ENCODE data around the gene INTS4. TPM values are rescaled to one million over a fixed set of nuclear protein-coding genes. Genes with fewer than 3 reads are reported as not detected.
A peak's percentile ranks its signal among the peaks of the same experiment; 100 is the strongest.
"Not testable (repeated sequence)": the region's sequence is repeated elsewhere in the genome, so short reads cannot be mapped to it uniquely, and the experiment has no call there.

INTS4 gene
- total RNA-seq: 21.8 and 26.4 TPM in 2 replicates

DNA sequence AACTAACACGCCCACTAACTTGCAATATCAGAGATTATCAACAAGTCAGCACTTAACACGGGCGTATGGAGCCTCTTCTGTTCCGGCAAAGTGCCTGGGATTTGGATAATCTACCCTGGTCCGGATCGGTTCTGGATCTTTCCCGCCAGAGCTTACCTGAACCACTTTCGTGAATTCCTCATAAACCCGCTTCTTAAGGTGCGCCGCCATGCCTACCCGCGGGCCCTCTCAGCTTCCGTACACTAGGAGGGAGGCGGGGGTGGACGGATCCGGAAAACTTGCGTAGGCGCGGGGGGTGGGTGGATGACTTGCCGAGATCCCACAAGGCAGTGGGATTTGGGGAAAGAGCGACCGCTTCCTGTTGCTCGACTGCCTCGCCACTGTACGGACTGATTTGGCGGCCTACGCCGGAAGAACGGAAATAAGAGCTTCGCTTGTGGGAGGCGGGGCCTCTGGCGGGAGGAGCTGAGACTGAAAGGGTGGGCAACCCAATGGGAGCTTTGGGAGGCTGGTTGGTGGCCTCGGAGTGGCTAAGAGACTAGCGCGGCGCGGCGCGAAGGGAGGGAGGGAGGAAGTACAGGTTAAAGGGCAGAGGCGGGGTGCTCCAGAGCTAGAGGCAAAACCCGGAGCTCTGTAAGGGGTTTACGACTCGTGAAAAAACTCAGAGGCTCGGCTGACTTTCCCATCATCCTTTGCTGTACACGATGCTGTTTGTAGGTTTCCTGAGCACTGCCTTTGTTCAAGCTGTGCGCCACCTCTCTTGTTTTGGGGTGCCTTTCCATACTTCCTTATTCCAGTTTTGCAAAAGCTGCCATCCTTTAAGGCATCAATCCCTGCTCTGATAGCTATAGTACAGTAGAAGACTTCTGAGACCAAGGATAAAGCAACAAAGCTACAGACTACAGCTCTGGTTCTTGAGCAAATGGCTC is at the start of gene INTS4:
TSS of gene INTS4 (minus strand) at position 235 of the 929 bp plus-strand sequence. CDS start at position 210, 25 bp downstream.
- DNase-seq (ENCODE audit: low read depth in 2 of 2): peak; percentile 99 to 100

GRCh38 chr11:78041843-78042440 is 47.5 kb upstream of the INTS4 start:
- DNase-seq (ENCODE audit: low read depth in 2 of 2): no peak

GRCh38 chr11:78041380-78041719 is 46.9 kb upstream of the INTS4 start:
- not testable (repeated sequence) for DNase-seq (ENCODE audit: low read depth in 2 of 2)

GRCh38 chr11:78040691-78041379 is 46.4 kb upstream of the INTS4 start:
- DNase-seq (ENCODE audit: low read depth in 2 of 2): peak in 1 of 2 donors; percentile 11

DNA sequence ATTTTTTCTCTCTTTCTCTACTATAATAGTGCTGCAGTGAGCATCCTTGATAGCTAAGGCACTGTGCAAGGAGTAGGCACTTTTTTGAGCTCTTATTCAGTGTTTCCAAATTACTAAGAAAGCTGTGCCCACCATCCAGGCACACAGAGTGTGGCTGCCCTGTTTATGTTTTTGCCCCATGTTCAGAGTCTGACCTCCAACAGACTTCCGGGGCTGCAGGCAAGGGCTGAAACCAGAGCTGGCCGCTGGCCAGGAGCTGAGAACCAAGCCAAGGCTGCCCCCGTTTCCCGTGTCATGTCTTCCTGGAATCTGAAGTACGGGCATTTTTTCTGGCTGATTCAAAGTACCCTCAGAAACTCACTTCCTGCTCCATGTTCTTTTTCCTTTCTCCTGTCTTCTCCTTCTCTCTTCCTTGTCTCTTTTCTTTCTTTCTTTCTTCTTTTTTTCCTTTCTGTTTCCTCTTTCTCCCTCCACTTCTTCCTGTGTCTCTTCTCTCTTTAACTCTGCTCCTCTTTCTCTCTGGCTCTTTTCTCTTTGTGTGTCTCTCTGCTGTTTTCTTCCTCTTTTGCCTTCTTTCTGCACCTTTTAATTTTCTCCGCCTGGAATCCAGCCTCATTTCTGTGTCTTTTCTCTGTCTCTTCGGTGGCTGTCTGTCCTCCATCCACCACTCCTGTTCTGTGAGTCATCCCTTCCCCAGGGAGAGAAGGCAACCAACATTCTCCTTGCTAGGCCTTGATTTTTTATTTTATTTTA is 45.6 kb upstream of the INTS4 start:
- peak in 1 of 2 donors; percentile 76 for DNase-seq (ENCODE audit: low read depth in 2 of 2)

DNA sequence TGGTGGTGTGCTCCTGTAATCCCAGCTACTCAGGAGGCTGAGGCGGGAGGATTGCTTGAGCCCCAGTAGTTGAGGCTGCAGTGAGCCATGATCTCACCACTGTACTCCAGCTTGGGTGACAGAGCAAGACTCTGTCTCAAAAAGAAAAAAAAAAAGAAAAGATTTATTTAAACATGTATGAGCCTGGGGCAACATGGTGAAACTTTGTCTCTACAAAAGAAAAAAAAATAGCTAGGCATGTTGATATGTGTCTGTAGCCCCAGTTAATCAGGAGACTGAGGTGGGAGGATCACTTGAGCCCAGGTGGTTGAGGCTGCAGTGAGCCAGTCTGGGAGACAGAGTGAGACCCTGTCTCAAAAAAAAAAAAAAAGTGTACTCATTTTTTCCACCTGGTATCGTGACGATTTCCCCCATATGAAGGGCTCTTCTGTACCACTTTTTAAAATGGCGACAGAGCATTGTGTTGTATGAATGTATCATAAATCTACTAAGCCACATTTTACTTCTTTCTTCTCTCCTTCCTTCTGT is 45.0 kb upstream of the INTS4 start:
- DNase-seq (ENCODE audit: low read depth in 2 of 2): no peak

DNA sequence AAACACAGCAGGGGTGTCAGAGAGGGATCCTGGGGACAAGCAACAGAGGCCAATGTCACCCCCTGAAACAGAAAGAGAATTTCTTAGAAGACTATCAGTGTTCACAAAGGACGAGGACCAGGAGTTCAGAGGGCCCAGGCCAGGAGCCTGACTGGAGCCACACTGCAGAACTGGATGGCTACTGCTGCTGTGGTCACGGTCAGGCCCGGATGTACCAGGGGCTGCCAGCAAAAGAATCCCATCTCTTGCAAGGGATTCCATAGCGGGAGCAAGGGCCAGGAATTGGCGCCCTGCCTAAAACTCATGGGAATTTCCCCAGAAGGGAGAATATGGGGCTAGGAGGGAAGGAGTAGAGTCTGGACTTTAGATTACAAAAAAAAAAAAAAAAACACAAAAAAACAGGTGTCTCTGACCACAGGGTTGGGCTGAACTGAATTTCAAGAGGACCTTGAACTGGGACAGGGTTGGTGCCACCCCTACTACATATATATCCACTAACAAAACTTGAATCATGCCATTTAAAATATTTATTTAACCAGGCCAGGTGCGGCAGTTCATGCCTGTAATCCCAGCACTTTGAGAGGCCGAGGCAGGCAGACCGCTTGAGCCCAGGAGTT is 44.3 kb upstream of the INTS4 start:
- DNase-seq (ENCODE audit: low read depth in 2 of 2): peak in 1 of 2 donors; percentile 48

- no peak for DNase-seq (ENCODE audit: low read depth in 2 of 2)
Observed at GRCh38 chr11:78037825-78038620, 43.6 kb upstream of the INTS4 start.

GRCh38 chr11:78037056-78037455 is 42.6 kb upstream of the INTS4 start:
- no peak for DNase-seq (ENCODE audit: low read depth in 2 of 2)

GRCh38 chr11:78036313-78036712 is 41.8 kb upstream of the INTS4 start:
- DNase-seq (ENCODE audit: low read depth in 2 of 2): no peak

DNA sequence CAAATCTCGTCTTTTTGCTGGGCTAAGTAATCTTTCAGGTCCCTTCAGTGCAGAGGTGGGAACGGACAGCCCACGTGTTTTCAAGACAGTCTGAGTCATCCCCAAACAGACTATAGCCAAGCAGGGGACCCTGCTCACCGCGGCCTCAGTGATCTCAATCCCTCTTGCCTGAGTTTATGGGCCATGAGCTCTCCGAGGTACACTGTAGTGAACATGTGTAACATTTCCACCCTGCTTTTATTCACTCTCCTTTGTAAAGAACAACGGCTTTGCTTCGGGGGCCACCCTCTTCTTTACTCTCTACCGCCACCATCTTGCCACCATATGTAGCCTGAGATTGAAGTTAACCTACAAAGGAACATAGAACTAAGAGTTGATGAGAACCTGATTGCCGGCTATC is 40.2 kb upstream of the INTS4 start:
- DNase-seq (ENCODE audit: low read depth in 2 of 2): no peak

DNA sequence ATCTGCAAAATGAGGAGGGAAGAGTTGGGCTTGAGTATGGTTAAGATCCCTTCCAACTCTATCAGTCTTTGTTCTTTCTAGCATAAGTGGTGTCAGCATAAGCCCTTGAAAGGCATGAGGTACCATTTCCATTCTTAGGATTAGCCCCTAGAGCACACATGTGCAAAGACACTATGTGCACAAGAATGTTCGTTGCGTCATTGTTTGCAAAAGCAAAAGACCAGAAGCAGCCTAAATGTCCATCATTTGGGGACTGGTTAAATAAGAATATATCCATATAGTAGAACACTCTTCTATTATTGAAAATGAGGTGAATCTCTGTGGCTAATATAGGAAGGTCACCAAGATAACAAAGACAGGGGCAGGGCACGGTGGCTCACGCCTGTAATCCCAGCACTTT is 38.6 kb upstream of the INTS4 start:
- DNase-seq (ENCODE audit: low read depth in 2 of 2): no peak

GRCh38 chr11:78032090-78032489 is 37.6 kb upstream of the INTS4 start:
- DNase-seq (ENCODE audit: low read depth in 2 of 2): no peak

DNA sequence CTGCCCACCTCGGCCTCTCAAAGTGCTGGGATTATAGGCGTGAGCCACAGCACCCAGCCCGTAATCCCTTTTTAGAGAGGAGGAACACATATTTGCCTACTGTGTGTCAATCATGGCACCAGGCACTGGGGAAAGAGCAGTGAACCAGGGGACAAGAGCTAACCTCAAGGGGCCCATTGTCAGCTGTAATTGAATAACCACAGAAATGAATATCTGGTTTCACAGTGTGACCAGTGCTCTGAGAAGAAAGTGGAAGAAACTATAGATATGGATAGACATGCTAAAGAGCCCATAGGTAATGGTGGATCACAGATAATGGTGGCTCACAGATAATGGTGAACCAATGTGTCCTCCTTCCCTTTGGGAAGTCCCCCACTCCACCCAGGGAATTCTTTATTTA is 37.2 kb upstream of the INTS4 start:
- DNase-seq (ENCODE audit: low read depth in 2 of 2): no peak

DNA sequence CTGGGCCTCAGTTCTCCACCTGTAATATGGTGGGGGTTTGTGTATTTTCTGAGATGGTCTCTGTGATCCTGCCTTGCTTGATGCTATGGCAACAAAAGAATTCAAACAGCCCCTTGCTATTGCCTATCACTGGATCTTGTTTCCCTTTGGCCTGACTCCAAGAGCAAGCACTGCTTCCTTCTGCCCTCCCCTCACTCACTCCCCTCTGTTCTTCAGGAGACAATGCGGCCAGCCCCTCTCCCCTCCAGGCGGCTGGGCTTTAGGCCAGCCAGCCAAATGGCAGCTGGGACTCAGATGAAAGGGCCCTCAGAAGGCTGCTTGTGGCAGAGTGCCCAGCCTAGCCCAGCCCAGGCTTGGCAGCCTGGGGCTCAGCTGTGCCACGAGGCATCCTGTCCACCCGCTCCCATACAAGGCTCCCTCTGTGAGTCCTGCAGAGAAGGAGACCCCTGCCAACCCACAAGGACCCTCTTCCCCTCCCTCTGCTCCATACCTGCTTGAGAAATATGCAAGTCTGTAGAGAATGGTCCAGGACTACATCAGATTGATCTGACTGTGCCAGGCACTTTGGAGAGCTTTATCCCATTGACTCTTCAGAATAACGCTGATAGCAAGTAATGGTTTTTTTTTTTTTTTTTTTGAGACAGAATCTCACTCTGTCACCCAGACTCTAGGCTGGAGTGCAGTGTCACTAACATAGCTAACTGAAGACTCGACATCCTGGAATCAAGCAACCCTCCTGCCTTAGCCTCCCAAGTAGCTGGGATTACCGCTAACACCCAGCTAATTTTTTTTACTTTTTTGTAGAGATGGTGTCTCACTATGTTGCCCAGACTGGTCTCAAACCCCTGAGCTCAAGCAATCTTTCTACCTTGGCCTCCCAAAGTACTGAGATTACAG is 36.2 kb upstream of the INTS4 start:
- DNase-seq (ENCODE audit: low read depth in 2 of 2): peak; percentile 32 to 88

GRCh38 chr11:78028423-78028822 is 34.0 kb upstream of the INTS4 start:
- DNase-seq (ENCODE audit: low read depth in 2 of 2): peak; percentile 34 to 64

DNA sequence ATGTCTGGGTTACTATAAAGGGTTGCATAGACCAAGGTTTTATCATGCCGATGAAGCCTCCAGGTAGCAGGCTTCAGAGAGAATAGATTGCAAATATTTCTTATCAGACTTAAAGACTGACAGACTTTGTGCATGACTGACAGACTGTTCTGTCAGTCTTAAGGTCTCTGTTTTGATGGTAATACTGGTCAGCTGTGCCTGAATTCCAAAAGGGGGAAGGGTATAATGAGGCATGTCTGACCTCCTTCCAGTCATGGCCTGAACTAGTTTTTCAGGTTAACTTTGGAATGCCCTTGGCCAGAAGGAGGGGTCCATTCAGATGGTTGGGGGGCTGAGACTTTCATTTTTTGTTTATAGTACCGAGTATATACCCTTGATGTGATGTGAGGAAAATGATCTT is 33.3 kb upstream of the INTS4 start:
- DNase-seq (ENCODE audit: low read depth in 2 of 2): no peak

- DNase-seq (ENCODE audit: low read depth in 2 of 2): no peak
Observed at GRCh38 chr11:78025378-78025777, 30.9 kb upstream of the INTS4 start.

GRCh38 chr11:78023426-78023825 is 29.0 kb upstream of the INTS4 start:
- no peak for DNase-seq (ENCODE audit: low read depth in 2 of 2)
